GM19438 (cell line): ENCODE data around the gene CHRNA4.

Source experiments
- ATAC-seq: cut with Tn5 transposase; IDR thresholded peaks from one replicate; pipeline ENCODE4 v1.9.1; 2021; ENCODE audit warnings: low read depth; ENCODE audit not compliant: unreplicated experiment

Gene CHRNA4

DNA sequence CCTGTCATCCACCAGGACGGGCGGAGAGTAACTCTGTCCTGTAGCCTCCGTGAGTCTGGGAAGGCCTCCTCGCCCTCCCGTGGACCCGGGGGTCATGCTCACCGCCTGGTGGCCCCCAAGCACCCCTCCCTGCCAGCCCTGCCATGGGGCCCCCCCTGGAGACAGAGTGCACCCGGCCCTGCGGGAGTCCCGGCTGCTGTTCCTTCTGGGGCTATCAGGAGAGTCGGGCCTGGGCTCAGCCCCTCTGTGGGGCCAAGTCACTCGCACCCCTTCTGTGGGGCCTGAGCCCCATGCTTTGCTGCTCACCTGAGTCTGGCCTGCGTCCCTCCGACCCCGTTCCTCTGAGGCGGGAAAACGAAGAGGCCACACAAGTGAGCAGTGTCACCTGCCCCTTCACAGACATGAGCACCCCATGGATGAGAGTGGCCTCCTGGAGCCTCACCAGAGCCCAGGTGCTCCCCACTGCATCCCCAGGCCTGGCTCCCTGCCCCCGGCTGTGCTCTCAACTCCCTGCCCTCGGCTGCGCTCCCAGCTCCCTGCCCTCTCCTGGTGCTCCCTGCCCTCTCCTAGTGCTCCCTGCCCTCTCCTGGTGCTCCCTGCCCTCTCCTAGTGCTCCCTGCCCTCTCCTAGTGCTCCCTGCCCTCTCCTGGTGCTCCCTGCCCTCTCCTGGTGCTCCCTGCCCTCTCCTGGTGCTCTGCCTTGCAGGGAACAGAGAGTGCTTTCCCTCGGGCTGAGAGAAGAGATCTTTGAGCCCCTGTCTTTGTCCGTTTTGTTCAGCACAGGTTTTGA, 4.6 kb upstream of the CHRNA4 start:
- ATAC-seq = no peak

DNA sequence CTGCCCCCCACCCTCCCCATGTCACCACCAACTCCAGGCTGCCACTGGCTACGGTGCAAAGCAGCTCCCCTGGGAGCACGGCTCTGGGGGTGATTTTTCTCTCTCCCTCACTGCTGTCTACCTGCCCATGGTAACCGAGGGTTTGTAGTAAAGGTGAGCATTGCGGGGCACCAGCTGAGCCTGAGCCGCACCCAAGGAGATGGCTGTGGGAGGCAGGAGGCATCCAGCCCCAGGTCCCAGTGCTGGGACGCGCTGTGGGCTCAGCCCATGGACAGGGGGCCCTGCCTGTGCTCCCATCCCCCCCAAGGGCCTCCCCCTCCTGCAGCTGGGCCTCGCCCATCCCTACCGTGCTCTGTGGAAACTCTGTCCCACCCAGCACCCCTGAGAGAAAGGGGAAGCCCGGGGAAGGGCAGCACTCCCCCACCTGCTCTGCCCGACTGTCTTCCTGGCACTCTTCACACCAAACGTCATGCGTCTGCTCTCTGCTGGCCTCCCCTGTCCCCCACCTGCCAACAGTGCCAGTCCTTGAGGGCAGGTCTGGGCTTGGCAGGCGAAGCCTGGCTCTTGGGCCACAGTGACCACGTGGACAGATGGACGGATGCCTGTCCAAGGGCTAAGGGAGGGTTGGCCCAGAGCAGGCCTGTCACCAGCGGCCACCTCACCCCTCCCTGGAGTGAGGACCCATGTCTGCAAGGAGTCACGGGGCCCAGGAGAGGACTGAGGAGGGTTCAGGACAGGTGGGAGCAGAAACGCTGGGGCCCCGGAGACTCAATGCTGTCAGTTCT, 3.8 kb upstream of the CHRNA4 start:
- no peak for ATAC-seq

- no peak for ATAC-seq
These were observed 2.9 kb upstream of the CHRNA4 start for GRCh38 chr20:63363981-63364561.

- no peak for ATAC-seq
These were observed 2.1 kb upstream of the CHRNA4 start for GRCh38 chr20:63363013-63363957.

- no peak for ATAC-seq
These were observed 1.4 kb upstream of the CHRNA4 start for GRCh38 chr20:63362436-63363009.

DNA sequence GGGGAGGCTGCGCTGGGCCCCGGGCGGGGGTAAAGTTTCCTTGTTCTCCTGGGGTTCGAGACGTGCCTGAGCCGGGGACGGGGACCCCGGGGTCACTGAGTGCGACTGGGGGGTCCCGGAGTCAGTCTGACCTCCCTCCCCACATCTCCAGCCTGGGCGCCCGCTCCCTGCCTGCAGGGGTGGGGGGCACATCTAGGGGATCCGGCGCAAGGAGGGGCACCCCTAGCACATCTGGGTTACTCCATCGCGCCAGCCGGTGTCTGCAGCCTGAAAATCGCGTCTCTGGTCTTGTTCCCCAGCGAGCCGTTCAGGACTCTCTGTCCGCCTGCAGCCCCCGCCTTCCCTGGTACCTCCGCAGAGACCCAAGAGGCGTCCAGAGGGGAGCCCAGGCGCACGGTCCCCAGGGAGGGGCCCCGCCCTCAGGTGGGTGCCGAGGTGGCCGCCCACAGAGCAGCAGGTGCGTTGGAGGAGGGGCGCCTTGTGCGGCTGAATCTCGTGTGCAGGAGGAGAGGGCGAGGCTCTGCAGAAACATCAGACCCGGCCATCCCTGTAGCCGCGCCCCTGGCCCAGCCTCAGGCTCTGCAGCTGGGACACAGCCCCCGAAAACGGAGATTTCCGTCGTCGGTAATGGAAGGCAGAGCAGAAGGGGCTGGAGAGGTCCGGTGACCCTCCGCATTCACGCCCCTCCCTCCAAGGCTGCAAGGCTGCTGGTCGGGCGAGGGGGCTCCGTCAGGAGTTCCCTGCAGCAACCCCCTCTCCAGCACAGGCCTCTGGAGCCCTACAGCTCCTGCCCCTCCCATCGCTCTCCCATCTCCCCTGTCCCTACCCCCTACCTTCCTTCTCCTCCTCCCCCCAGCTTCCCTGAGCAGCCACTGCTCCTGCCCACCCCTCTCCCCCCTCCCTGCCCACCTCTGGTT, 628 bp upstream of the CHRNA4 start:
- ATAC-seq = no peak

- ATAC-seq = no peak
These were observed 956 bp downstream of the CHRNA4 start for GRCh38 chr20:63359937-63360849.

GRCh38 chr20:63359164-63359934, 1.8 kb downstream of the CHRNA4 start:
- ATAC-seq = no peak

DNA sequence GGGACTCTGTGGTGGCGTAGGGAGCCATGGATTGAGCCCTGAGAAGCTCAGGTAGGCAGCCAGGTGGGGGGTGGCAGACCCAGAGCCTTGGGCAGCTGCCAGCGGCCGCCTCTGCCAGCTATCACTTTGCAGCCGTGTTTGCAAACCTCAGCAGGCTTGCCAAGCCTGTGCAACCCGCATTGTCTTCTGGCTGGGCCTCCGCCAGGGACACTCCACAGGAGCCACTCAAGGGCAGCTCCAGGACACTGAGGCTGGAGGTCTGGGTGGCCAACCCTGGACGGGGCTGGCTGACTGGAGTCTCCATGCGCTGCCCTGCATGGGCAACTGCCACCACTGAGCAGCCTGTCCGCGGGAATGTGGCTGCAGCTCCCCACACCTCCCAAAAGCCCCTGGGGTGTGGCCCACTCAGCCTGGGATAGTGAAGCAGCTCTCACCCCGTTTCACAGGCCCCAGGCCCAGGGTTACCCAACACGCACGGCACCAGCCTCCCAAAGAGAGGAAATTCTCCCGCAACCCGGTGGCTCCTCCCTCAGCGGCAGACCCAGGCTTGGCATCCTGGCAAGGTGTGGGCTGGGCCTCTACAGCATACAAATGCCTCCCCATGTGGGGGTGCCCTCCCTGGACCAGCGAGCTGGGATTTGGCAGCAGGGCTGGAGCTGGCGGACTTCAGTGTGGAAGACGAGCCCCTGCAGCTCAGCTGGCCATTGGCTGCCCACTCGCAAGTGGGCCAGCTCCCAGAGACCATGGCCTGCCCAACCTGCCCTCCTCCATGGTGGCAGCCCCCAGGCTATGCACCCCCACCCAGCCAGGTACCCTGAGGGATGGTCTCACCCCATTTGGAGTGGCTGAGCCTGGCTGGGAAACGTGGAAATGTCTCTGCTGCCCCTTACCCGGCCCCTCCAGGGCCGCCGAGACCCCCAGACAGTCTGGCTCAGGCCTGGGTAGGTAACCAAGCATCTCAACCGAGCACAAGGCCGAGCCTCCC, 2.9 kb downstream of the CHRNA4 start:
- ATAC-seq = no peak

- ATAC-seq = no peak
These were observed 3.9 kb downstream of the CHRNA4 start for GRCh38 chr20:63356931-63357879.

GRCh38 chr20:63356511-63356910, 4.6 kb downstream of the CHRNA4 start:
- ATAC-seq = no peak

DNA sequence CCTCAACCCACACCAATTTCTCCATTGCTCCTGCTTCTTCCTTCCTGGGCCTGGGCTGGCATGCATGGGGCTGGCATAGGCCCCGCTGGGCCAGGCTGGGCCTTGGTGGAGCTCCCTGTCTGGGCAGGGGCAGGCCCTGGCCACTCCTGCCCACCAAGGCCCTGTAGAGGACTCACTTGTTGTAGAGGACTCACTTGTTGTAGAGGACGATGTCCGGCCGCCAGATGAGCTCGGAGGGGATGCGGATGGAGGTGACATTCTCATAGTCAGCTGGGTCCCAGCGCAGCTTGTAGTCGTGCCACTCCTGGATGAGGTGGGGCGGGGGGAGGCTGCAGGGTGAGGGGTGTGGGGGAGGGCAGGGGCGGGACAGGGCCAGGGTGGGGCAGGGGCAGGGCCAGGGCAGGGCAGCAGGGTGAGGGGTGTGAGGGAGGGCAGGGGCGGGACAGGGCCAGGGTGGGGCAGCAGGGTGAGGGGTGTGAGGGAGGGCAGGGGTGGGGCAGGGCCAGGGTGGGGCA, 5.3 kb downstream of the CHRNA4 start:
- ATAC-seq = no peak

DNA sequence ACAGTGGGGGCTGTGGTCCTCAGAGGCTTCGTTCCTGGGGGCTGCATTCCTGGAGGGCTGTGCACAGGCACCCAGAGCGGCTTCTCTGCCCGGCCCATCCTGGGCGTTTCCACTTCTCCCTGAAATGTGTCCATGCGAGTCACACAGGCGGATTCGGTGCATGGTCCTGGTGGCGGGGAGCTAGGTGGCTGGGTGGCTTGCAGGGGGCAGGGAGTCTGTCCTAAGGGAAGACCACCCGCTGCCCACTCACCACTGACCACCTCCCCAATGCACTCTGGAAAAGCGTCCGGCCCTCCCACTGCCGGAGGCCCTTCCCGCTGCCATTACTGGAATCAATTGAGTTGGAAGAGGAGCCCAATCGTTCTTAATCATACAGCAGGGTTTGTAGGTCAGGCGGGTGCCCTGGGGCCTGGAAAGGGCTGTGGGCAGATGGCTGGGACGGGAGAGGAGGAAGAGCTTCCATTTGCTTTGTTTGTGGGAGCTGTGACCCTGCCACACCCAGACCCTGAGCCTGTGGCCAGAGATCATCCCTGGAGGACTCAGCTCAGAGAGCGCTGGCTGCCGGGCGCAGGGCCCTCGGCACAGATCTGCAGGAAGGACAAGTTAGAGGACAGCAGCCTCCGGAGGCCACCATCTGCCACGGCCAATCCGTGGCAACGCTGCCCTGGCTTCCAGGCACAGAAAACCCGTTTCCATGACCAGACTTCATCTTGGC, 6.4 kb downstream of the CHRNA4 start:
- ATAC-seq = no peak

GRCh38 chr20:63352811-63353221, 8.3 kb downstream of the CHRNA4 start:
- no peak for ATAC-seq
